Jurkat, Clone E6-1 (cell line): ENCODE measurements around the gene CLSTN1. TPM values are rescaled to one million over a fixed set of nuclear protein-coding genes. Genes with fewer than 3 reads are reported as not detected.
A peak's percentile ranks its signal among the peaks of the same experiment; 100 is the strongest.

Experiments used
- DNase-seq: peaks from one replicate; pipeline ENCODE4 v3.0.0-alpha.2; 2011; ENCODE audit warnings: low read depth, low spot score
- H3K4me3 ChIP-seq: 2 replicates; pipeline ENCODE4 v1.5.1; 2011; ENCODE audit warnings: mild to moderate bottlenecking, low read length, control low read depth, moderate library complexity
- polyA plus RNA-seq: library from polyadenylated mRNA; unstranded; fragments of >200 nt; gene quantifications from one replicate; pipeline ENCODE4 v1.2.1, GENCODE V29; 2012; ENCODE audit warnings: missing spikeins; ENCODE audit not compliant: insufficient read length, insufficient read depth

The CLSTN1 gene
- polyA plus RNA-seq: 38.1 TPM

DNA sequence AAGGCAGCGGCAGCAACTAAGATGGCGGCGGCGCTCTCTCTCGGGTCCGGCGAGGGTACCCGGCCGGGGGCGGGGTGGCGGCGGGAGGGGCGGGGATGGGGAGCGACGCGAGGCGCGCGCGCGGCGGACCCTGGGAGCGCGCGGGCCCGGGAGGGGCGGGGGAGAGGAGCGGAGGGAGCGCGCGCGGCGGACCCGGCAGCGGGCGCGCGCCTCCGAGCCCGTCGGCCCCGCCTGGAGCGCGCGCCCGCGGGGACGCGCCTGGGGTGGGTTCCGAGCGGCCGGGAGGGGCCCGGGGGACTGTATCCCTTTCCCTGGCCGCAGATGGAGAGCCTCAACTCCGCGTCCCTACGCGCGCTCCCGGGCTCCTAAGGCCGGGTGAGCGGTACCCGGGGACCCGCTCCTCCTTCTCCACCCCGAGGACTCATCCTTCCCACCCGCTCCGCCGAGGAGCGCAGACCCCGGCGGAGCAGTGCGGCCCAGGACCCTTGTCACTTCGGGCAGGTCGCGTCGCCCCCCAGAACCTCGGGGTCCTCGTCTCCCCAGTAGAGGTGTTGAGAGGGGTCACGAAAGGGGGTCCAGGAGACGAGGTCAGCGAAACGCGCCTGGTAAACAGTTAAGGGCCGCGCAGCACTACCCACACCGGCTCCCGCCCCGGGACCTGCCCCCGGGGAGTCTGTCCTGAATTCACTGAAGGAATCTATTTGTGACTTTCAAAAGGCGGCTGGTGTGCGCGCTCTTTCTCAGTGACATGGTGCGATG lies at the start of gene CLSTN1:
Gene CLSTN1 (minus strand): TSS at position 23 of the 759 bp plus-strand sequence. CDS start 232 bp downstream, outside the sequence.
- peak within 1 kb of the TSS; percentile 94 for H3K4me3 ChIP-seq
- peak; percentile 68 for DNase-seq

DNA sequence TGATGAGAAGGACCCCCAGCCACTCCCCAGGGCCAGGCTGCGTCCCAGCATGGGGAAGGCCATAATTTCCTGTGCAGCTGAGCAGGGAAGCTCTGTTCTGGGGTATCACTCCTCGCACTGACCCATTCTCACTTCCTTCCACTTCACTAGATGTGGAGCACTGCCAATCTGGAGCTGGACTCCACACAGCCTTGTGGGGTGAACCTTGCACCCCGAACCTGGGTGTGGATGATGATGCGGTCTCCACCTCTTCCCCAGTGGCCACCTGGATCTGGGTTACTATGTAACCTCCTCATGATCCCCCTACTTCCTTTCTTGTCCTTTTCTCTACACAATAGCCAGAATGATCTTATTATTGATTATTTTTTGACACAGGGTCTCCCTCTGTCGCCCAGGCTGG lies 49.6 kb upstream of the CLSTN1 start:
- no peak overlapping the region for H3K4me3 ChIP-seq
- DNase-seq: no peak

DNA sequence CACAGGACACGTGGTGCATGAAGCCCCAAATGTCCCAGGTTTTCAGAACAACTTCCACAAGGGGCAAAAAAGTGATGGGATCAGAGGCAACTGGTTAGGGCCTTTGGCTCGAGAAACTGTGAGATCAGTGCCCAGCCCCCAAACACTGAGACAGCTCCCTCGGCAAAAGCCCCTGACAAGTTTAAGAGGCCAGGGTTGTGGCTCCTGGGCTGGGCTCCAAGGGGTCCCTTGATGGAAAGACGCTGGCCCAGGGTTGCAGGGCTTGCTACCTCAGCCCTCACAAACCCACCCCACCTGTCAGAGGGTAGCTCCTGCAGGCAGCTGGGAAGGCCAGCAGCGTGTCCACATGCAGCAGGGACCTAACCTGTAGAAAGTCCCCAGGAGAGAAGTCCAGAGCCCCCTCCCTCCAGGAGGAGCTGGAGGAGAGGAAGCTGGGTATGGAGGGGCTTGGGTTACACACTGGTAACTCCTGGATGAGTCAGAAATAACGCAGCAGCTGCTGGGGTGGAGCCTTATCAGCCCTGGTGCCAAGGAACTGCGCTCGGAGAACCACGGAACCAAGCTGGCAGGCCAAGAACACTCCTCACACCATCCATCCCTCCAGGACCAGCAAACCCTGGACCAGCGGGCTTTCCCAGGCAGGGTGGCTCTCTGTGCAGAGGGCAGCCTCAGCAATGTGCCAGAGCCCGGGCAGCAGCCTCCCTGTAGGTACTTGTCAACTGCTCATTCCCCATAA lies 48.8 kb upstream of the CLSTN1 start:
- no peak for DNase-seq
- H3K4me3 ChIP-seq: no peak overlapping the region

DNA sequence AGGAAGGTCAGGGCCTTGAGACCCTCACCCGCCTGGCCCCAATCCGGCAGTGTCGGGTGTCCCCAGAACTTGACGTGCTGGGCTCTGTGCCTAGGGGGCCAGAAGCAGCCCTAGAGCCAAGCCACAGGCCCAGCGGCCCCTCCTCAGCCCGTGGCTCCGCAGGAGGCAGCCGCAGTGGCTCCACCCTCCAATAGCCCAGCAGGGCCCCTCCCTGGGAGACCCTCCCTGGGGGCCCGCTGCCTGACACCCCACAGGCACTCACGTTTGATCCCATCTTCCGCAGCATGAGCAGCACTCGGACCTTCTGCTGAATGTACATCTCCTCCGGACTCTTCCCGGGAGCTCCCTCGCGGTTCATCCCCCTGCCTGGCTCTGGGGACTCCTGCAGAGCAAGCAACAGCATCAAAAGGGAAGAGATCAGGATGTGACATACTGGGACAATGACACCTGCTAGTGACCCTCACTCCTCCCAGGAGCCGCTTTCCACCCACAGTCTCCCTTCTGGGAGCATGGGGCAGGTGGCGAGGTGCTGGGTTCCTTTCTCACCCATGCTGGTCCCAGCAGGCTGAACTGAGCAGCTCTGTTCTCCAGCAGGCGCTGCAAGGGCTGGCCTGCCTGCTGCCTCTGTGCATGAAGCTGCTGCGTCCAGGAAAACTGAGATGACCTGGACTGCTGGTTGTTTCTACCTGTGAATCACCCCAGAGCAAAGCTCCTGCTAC lies 48.1 kb upstream of the CLSTN1 start:
- no peak for DNase-seq
- no peak overlapping the region for H3K4me3 ChIP-seq

DNA sequence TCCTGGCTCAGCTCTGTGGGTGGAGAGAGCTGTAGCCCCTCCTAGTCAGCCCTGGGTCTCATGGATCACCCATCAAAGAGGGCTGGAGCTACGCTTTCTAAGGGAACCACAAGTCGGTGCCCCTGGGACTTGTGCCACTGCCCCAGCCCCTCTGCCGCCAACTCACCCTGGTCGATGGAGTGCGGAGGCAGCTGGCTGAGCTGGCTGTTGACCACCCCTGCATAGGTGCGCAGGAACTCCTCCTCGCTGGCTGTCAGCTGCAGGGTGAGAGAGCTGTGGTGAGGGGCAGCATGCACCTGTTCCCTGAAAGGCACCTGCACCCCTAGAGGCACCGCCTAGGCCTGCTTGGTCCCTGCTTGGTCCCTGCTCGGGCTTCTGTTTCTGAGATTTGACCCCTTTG lies 47.3 kb upstream of the CLSTN1 start:
- DNase-seq: no peak
- H3K4me3 ChIP-seq: no peak overlapping the region

DNA sequence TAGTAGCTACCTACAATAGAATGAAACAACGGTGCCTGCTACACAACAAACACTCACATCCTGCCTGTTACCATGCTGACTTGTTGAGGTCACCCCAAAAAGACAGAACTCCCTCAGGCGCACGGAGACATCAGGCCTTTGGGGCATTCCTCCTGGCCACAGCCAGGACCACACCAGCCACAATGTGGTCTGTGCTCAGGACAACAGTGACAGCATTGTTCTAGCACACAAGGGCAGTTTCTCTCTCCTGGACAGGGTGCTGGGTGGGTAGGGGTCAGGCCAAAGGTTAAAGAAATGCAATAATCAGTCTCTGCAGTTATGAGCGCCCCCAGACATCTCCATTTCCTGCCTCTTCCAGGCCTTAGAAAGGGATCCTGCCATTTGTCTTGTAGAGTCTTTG lies 46.8 kb upstream of the CLSTN1 start:
- no peak overlapping the region for H3K4me3 ChIP-seq

DNA sequence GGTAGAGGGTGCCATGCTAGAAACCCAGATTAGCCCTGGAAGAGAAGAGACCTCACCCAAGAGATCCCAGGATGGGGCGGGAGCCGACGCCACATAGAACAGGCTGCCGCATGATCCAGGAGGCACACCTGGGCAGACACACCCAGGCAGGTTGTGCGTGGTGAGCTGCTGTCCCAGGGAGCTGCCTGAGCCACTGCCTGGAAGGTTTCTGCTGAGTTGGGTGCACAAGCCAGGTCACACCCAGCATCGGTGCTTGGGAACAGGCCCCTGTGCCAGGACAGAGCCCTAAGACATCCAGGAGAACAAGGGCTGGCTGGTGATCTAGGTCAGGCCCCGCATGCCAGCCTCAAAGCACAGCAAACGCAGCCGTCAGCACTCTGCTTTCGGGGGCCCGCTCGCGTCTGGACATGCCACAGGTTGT lies 46.1 kb upstream of the CLSTN1 start:
- H3K4me3 ChIP-seq: no peak overlapping the region
- no peak for DNase-seq

More for the DNA sequence above, 46.8 kb upstream of the CLSTN1 start:
- DNase-seq: no peak

DNA sequence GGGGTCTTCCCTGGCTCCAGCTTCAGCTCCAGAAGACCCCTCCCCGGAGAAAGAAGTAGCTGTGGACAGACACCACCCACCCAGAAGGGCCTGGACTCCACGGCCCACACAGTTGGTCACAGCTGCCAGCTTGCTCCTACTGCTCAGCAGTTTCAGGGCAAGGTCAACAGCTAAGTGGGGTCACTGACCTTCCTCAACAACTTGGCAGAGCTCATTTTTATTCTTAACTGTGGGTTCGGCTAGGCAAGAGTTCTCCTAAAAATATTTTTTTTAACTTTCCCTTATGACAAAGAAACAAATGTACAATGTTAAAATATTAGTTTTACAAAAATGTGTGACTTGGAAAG lies 44.5 kb upstream of the CLSTN1 start:
- DNase-seq: no peak
- no peak overlapping the region for H3K4me3 ChIP-seq

DNA sequence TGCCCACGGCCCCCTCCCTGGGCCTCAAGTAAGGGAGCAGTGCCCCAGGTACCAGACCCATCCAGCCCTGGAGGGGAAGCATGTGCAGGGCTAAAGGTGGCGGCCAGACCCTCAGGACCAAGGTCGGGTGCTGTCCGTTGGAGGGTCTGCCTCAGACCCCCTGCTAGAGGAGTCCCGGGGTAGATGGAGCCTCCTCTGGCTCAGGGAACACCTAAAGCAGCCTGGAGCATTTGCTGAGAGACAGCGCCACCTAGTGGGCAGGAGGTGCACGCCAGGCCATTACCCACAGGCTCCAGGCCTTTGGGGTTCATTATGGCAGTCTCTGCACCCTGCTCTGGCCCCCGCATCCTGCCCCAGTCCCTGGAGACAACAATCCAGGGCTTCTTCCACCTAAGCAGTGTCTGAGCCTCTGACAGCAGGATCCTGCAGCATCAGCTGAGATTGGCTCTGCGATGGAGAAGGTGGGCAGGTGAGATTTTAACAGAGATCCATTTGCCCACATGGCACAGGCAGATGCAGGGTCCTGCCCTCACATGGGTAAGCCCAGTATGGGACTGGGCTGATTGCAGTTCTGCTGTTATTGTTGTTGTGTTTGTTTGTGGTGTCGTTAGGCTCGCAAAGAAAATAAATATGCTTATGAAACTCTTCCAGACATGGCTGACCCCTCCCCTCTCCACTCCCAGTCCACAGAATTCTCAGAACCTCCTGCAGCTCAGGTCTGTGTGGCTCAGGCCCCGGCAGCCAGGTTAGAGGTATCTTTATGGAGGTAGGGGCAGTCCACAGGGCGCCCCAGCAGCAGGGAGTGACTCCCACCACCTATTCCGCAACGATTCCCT lies 43.9 kb upstream of the CLSTN1 start:
- no peak overlapping the region for H3K4me3 ChIP-seq
- peak; percentile 60 for DNase-seq

DNA sequence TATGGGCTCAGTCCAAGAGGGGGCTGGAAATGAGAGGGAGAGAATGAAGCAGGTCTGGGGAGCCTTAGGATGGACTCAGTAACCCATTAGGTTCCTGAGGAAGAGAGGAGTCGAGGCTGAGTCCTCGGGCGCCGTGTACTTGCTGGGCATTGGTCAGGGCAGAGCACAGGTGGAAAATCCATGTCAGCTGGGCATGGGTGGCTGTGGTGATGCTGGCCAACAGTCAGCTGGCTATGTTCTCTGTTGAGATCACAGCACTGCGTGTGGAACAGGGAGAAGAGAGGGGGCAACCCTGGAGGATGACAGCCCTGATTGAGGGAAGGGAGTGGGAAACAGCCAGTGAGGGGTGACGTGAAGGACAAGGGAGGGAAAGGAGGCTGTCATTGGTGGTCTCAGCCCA lies 43.1 kb upstream of the CLSTN1 start:
- no peak overlapping the region for H3K4me3 ChIP-seq
- no peak for DNase-seq

DNA sequence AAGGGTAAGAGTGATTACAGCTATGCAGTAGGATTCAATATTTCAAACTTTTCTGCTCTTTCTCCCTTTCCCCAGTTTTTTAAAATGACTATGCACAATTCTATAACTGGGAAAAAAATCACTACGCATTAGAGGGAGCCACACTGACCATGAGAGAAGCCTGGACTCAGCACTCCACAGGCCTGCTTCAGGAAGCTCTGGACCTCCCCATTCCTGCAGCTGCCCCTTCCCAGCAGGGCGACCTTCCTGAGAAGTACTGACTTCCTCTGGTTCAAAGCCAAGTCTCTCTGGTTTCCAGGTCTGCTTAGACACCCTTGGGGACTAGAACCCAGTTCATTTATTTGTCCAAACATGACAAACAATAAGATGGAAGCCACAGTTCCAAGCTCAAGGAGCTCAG lies 42.0 kb upstream of the CLSTN1 start:
- no peak overlapping the region for H3K4me3 ChIP-seq
- no peak for DNase-seq

DNA sequence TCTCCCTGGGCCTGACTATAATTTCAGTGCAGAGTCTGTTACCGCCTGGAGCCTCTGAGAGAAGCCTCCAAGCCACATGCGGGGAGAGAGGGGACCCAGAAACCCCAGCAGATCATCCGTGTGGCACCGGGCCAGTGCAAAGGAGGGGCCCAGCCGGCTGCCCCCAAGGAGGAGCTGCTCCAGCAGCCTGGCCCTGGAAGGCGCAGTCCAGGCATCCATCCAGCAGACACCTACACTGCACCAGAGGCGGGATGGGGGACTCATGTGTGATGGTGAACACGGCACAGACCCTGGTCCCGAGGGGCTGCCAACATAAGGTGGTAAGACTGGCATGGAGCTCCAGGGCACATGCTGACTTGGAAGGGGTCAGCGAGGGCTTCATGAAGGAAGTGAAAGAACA lies 39.6 kb upstream of the CLSTN1 start:
- DNase-seq: no peak
- no peak overlapping the region for H3K4me3 ChIP-seq

DNA sequence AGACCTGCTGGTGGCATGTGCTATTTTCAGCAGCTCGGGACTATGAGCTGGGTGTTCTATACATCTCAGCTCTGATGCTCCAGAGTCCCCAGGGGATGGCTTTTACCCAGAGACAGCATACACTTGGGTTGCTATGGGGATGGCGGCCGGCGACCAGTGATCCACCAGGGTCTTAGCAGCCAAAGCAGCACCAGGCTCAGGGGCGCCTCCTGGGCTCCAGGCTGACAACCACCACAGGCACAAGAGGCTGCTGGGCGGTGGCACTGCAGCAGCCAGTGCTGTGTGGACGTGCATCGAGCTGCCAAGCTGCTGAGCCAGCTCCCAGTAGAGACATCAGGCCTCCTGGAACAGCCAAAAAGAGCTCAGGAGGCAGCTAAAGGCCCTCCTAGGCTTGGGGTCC lies 37.6 kb upstream of the CLSTN1 start:
- no peak for DNase-seq
- no peak overlapping the region for H3K4me3 ChIP-seq

DNA sequence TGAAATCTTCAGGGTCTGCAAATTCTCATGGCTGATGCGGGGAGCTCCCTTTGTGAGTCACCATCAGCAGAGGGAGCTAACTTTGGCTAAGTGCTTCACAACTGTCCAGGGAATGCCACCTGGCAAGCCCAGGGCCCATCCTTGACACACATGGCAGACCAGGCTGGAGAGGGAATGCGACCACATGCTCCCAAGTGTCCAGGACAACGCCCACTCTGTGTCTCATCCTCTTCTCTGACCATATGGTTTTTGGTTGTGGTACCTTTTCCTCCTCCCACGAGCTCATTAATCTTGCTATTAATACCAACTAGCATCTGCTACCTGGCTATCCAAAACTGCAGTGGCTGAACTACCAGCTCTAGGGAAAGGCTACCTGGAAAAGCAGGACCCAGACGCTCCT lies 37.1 kb upstream of the CLSTN1 start:
- no peak overlapping the region for H3K4me3 ChIP-seq
- no peak for DNase-seq

DNA sequence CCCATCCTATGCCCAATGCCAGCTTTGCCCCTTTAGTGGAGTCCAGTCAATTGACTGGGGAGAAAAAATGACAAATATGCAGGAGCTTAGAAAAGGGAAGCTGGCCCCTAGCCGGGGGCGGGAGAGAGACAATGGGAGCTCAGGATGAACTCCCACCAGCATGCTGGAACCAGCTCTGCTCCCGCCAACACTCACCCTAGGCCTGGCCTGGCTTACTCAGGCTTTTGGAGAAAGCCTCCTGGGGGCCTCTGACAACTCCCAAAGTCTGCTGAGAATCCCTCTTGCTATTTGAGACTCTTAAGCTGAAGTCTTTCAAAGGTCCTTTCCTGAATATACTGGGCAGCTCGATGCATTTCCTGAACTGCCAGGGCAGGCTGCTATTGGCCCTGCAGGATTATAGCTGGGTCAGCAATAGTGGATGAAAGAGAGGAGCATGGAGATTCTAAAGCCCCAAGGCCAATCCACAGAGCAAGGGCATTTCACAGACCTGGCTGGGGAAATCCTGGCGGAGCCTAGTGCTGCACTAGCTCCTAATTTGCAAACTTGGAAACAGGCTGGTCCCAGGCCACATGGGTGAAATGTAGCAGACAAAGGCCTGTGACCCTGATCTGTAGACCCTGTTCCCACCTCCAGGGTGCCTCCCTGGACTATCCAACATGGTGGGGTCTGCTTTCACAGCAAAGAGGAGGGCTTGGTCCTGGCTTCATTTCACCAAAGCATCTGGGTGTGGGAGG lies 35.7 kb upstream of the CLSTN1 start:
- H3K4me3 ChIP-seq: no peak overlapping the region
- DNase-seq: no peak

DNA sequence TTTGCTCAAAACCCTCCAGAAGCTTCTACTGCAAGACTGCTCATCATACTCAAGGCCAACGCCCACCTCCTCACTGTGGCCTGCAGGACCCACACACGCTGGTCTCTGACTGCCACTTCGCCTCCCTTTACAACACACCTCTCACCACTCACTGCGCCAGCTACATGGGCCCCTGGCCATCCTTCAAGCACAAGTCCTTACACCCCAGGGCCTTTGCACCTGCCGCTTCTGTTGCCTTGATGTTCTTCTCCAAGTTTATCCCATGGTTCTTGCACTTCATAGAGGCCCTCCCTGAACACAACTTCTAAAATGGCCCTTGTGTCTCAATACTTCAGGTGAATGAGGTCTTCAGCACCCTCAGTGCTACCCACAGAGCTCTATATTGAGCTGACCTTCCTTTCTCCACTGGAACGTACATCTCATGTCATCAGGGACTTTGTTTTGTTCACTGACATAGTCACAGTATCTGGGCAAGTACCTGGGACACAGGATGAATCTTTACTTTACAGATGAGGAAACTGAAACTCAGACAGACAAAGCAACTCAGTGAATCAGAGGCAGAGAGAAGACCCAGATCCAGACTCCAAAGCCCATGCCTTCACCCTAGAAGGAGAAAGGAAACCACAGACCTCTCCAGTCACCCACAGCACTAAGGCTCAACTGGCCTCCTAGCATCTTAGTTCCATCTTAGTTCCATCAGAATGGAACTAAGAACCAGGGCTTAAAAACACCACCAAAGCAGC lies 34.7 kb upstream of the CLSTN1 start:
- no peak for DNase-seq
- H3K4me3 ChIP-seq: no peak overlapping the region

DNA sequence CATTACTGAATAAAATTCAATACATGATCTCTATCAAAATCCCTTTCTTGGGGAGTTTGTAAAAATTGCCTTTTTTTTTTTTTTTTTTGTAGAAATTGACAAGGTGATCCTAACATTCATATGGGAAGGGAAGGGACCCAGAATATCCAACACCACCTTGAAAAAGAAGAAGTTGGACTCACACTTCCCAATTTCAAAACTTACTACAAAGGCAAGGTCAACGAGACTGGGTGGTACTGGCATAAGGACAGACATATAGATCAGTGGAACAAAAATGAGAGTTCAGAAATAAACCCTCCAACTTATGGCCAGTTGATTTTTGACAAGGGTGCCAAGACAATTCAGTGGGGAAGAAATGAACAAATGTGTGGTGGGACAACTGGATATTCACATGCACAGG lies 31.4 kb upstream of the CLSTN1 start:
- no peak overlapping the region for H3K4me3 ChIP-seq
- no peak for DNase-seq

DNA sequence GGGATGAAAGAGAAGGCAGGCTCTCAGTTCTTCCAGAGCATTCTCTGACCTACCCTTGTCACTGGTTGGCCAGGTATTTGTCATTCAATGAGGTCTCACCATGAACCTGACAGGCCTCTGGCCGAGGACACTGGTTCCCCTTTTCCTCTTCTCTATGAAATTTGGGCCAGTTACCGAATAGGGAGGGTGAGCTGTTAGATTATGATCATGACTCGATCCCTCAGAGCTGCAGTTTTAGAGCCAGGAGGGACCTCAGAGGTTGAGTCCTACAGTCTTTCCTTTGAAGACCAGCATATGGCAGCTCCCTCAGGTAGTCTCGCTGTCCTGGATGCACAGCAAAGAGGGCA lies 29.5 kb upstream of the CLSTN1 start:
- DNase-seq: no peak
- H3K4me3 ChIP-seq: no peak overlapping the region
